Loucy (cell line): Measurements from ENCODE around the gene SMCR8.

ENCODE experiments used
- CTCF ChIP-seq: fragments of 200-600 bp; sonication (generic); conservative IDR thresholded peaks from 2 replicates; pipeline ENCODE4 v1.5.1; 2014; ENCODE audit warnings: mild to moderate bottlenecking, antibody characterized with exemption, low read length
- EZH2phosphoT487 ChIP-seq: fragments of 200-600 bp; IDR thresholded peaks from 2 replicates; pipeline ENCODE4 v1.6.1; 2018; ENCODE audit warnings: antibody characterized with exemption, mild to moderate bottlenecking, moderate library complexity, borderline replicate concordance

GRCh38 chr17:18321309-18321708 is 6.2 kb downstream of the SMCR8 start:
- peak; percentile 53 for TF ChIP-seq CTCF
- TF ChIP-seq EZH2phosphoT487, result no peak
